Measurements from ENCODE around the gene HOXA3.

HOXA3 gene

DNA sequence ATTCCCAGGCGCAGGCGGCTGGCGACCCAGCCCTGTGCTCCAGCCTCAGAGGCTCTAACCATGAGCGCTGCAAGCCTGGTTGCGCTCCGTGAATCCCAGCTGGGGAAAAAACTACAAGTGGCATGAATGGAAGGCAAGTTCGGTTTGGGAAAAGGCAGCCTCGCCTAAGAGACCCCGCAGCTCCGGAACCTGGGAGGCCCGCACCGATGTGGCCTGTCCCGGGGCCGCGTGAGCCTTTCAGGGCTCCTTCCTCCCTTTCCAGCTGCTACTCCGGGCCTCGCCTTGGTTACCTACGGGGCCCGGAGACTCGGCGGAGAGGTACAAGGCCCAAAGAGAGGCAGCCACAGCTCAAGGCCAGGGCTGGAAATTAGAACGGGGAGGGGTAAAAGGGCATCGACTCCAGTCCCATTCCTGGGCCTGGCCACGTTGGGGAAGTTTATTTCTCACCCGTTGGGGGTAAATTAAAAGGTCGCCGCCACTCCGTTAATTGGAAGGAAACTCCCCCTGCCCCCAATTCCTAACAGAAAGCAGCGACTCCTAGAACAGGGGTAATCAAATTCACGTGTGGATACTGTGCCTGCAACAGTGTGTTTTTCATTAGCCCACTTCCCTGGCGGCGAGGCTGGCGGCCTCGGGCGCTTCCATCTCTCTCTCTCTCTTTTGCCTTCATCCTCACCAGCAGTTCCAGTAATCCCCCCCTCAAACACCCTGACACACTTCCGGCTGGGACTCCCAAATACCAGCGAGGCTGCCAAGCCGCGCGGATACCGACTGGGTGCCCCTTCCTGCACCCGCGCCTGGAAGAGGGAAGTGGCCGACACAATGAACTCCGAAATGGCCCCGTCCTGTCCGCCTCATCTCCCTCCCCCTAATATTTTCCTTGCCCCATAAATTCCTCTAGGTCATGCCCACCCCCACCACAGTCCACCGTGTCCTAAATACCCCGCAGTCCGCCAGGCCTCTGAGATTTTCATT is 14.4 kb upstream of the HOXA3 start:
- peak; percentile 90 for DNase-seq (ENCODE audit: low spot score)

DNA sequence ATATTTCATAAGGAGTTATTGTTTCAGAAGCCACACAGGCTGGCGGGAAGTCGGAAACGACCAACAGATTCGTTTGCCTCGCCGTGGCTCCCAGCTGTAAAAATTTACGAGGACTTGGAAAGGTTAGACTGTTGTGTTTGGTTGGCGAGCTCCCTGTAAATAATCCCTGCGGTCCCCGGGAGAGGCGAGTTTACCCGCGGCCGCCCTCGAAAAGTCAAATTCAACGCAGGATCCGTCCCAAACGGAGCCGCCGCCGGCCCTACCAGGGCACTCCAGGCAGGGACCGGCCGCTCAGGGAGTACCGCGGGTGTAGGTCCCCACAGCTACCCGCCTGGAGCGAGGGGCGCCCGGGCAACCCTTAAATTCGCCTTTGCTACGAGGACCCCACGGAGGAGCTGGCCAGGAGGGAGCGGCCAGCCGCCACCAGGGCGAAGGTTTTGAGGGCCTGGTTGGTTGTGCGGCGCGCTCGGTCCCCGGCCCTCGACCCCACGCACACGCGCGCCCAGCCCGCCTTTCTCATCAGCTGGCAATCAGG is 13.7 kb upstream of the HOXA3 start:
- DNase-seq (ENCODE audit: low spot score): no peak

DNA sequence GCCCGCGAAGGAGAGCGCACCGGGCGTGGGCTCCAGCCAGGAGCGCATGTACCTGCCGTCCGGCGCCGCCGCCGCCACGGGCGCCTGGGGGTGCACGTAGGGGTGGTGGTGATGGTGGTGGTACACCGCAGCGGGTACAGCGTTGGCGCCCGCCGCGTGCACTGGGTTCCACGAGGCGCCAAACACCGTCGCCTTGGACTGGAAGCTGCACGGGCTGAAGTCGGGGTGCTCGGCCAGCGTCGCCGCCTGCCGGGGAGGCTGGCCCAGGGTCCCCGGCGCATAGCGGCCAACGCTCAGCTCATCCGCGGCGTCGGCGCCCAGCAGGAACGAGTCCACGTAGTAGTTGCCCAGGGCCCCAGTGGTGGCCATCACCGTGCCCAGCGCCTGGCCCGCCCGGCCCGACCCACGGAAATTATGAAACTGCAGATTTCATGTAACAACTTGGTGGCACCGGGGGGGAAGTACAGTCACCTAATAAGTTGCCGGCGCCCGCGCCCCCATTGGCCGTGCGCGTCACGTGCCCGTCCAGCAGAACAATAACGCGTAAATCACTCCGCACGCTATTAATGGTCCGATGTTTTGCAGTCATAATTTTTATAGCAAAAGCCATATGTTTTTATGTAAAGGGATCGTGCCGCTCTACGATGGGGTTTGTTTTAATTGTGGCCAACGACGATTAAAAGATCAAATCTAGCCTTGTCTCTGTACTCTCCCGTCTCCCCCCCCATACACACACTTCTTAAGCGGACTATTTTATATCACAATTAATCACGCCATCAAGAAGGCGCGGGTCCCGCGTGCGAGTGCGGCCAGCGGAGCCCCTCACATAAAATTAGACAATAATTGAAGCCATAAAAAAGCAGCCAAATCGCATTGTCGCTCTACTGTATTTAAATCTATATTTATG is 13.0 kb upstream of the HOXA3 start, which contains the start of gene HOXA9:
Gene HOXA9, minus strand, starts transcription at position 449 of the 907 bp plus-strand sequence. Its CDS starts 80 bp downstream, at position 369.
- DNase-seq (ENCODE audit: low spot score): peak; percentile 93

DNA sequence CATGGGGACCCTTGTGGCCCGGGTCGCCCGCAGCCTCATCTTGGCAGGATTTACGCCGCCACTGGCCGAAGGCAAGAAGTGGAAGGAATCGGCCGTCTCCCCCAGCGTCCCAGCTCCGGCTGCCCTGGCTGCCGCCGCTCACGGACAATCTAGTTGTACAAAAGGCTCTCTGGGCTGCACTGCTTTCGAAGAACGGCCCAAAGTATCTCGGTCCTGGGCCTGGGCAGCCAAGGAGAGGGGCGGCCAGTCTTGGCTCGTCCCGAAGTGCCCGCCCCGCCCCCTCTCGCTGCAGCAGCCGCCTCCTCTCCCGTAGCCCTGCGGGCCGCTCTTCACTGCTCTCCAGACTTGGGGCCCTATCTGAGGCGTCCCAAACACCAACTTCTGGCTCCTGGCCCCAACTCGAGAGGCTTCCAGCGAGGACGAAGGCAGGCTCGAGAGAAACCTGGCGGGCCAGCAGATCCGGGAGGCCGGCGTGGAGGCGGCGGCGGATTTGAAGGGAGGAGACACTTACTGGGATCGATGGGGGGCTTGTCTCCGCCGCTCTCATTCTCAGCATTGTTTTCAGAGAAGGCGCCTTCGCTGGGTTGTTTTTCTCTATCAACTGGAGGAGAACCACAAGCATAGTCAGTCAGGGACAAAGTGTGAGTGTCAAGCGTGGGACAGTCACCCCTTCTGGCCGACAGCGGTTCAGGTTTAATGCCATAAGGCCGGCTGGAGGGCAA is 12.1 kb upstream of the HOXA3 start:
- peak; percentile 48 for DNase-seq (ENCODE audit: low spot score)

DNA sequence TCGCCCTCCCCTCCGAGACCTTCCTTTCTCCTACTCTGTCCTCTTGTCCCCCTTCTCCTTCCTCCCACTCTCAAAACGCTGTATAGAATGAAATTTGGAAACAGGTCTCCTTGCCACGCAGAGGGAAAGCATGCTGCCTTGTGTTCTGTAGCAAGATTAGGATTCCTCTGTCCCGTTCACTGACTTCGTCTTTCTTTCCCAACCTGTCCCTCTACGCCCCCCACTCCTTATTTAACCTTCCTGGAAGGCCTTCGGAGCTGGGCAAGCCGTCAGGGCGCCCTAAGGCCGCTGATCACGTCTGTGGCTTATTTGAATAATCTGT is 11.6 kb upstream of the HOXA3 start:
- no peak for DNase-seq (ENCODE audit: low spot score)

DNA sequence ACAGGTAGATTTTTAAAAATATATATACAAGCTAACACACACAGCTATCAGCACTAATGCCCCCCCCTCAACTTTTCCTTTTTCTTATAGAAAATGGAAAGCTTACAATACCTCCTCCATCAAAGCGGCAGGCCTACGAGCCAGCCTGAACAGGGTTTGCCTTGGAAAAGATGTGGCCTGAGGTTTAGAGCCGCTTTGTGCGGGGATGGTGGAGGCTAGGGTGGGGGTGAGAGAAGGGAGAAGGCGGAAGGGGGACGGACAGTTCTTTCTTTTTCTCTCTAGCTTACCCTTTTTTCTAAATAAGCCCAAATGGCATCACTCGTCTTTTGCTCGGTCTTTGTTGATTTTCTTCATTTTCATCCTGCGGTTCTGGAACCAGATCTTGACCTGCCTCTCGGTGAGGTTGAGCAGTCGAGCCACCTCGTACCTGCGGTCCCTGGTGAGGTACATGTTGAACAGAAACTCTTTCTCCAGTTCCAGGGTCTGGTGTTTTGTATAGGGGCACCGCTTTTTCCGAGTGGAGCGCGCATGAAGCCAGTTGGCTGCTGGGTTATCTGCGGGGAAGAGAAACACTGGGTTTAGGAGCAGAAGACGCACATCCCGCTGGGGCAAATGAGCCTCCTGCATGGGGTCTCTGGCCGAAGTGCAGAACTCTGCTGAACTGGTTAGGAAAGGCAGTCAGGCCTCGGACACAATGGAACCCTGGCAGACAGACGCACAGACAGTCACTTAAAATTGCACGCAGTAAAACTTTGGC is 11.1 kb upstream of the HOXA3 start:
- DNase-seq (ENCODE audit: low spot score): no peak

DNA sequence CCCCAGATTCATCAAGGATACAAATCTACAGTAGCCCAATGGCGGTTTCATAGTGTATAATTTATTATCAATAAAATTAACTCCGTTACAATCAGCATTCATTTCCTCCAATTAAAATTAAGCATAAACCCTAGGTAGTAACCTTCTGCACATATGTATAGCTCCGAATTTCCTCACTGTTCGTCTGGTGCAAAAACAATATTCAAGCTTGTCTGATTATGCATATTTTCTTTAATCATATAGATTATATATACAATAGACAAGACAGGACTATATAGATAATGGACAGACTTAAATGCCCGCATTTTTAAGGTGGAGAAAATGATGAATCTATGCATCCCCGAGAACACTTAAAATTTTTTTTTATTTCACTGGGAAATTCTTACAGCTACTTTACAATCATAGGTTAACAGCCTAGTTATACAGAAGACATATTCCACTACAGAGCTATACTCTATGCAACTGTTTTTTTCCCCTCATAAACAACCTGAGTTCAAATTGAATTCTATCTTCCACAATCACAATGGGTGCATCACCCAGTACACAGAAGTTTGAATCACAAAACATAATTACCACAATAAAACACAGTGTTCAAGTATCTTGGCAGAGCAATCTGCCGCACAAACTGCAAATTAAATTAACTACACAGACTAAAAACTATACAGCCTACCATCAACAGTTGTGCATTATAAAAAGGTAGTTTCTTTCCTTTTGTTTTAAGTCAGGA is 10.3 kb upstream of the HOXA3 start:
- DNase-seq (ENCODE audit: low spot score): no peak

DNA sequence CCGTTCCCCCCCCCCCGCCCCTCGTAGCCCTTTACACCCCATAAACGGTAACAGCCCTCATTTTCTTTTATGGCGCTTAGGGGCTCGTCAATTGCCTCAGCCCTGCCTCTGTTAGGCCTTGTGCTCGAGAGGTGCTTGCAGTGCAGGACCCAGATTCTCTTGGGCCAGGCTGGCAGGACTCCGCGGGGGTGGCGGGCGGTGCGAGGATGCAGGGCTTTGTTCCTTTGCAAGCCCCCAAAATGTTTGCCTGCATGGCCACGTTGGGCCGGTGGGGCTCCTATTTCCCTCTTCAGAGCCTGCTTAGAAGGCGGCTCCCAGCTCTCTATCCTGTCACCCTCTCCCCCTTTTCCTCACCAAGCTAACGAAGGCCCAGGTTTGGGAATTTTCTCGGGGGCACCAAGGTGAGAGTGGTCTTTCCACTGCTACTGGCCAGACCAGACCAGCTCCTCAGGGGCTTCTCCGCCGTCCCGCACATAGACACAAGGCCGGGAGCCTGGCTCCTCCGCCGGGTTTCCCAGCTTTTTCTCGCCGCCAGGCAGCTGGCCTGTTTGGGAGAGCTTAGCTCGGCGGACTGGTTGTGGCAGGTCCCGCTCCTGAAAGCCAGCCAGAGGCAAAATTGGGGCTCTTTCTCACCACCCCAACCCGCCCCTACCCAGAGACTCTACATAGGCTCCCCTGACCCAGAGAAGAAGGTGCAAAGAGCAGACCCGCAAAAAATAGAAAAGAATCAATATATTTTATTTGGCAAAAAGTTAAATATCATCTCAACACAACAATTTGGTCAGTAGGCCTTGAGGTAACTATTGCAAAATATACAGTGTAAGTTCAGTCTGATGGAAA is 9.6 kb upstream of the HOXA3 start:
- no peak for DNase-seq (ENCODE audit: low spot score)

DNA sequence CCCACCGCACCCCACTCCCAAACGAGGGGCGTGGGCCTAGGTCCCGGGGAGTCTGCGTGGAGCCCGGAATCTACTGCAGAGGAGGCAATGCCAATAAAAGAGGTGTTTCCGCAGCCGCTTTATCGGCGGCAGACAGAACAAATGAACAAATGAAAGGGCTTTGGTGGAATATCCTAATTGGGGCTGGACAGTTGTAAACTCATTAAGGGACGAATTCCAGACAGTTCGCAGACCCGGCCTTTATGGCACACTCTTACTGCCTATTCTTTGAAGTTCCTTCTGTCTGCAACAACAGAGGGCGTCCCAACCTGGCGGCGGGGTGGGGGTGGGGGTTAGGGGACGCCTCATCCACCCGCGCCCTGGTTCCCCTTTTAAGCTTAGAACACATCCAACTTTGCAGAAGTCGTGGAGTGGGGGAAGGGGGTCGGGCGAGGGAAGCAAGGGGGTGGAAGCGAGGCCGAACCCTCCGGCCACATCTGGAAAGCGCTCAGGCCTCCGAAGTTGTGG is 8.9 kb upstream of the HOXA3 start:
- no peak for DNase-seq (ENCODE audit: low spot score)

DNA sequence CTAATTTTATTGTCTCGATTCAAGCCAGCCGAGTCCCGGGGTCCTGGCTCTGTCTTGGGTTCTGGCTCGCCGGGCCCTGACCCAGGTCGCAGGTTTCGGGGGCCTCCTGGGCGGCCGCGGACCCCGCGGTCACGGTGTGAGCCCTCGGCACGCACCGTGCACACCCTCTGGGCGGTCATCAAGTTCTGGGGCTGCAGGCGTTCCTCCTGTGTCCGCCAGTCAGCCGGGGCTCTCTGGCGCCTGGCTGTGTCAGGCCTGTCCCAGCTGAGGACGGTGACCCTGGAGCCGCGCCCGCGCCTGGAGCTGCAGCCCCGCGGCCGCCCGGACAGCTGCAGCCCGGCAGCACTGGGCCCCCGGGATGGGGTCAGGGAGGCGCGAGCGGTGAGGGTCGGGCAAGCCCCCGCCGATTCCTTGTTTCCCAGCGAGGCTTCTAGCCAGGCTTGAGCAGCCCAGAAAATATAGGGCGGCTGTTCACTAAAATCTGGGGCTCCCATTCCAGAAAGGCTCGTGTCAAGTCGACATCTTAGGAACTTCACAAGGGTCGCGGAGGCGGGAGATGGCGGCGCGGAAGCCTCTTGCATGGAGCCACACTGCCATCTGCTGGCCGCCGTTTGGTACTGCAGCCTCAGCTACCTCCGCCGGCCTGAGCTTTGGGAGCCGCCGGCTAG is 8.3 kb upstream of the HOXA3 start:
- DNase-seq (ENCODE audit: low spot score): peak; percentile 90

DNA sequence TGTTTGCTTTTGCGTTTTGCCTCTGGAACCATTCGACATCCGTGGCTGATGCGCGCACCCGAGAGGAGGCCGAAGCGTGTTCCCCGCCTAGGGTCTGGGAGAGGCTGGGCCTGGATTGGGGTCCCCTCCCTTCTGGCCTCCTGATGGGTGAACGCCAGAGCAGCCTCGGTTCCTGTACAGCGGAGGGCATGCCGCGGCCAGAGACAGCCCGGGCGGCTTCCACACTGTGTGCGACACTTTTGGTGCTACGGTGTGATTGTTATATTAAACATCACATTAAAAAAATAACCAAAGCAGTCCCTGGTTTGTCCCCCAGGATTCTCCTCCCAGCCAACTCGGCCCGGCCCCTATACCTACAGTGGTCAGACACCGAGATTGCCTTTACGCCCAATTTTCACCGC is 7.8 kb upstream of the HOXA3 start:
- peak; percentile 35 for DNase-seq (ENCODE audit: low spot score)

DNA sequence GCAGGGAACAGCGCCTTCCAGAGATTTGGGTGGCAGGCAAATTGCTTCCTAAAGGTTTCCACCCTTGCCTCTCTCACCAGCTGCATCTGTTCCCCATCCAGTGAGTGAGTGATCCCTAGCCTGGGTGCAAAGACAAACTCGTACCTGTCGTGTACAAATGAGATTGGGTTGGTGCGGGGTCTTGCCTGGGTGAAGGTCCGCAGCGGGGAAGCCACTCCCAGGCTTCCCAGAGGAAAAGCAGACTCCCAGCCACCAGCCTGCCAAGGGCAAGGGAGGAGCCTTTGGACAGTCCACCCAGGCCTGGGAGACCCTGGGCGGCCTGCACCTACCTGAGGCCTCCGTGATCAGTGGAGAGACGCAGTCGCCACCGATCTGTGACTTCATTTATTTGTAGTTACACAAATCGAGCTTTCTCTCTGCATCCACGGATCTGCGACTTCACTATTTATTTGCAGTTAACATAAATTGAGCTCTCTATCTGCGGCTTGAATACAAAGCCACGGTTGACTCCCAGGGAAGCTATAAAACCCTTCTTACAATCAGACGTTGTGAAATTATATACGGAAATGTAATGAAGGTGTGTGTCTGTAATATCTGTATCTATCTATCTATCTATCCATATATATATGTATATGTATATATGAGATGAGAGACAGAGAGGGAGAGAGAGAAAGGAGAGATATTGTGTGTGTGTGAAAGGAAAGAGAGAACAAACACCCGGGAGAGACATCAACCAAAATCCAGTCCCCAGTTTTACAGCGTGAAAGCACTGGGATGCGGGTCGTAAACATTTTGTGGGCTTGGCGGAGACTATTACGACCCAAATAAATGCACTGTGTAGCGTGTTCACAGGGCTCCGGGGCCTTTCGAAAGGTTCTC is 7.1 kb upstream of the HOXA3 start:
- peak; percentile 54 for DNase-seq (ENCODE audit: low spot score)

DNA sequence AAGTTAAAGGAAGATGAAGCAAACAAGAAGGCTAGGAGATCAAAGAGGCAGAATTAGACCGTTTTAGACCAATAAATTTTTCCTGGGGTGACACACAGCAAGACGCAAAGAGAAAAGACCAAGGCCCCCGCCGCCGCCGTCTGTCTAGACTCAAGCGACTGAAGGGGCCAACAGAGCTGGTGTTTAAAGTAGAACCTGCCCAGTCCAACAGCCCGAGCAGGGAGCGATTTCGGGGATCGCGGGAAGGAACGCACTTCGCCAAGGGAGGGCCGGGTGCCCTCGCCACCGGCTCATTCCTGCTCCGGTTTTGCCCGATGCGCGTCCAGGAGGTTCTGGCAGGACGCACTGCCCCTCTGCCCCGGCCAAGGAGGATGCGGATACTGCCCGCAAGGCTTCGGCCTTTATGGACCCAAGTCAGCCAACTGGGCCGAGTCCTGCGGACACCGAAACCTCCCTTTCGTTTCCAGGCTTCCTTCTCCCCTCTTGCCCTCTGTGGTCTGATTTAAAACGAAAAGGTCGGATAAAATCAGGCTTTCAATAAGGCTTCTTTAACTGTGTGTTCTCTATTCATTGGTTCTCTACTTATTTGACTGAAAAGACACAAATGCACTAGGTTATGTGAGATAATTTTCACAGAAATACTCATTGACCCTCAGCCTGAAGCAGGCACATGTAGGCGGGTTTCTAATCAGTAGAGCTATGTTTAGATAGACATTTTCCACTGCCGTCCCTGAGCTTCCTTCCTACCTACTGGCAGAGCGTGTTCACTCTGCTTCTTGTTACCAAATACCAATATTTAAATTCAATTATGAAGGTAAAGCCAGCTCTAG is 6.3 kb upstream of the HOXA3 start:
- peak; percentile 34 for DNase-seq (ENCODE audit: low spot score)

DNA sequence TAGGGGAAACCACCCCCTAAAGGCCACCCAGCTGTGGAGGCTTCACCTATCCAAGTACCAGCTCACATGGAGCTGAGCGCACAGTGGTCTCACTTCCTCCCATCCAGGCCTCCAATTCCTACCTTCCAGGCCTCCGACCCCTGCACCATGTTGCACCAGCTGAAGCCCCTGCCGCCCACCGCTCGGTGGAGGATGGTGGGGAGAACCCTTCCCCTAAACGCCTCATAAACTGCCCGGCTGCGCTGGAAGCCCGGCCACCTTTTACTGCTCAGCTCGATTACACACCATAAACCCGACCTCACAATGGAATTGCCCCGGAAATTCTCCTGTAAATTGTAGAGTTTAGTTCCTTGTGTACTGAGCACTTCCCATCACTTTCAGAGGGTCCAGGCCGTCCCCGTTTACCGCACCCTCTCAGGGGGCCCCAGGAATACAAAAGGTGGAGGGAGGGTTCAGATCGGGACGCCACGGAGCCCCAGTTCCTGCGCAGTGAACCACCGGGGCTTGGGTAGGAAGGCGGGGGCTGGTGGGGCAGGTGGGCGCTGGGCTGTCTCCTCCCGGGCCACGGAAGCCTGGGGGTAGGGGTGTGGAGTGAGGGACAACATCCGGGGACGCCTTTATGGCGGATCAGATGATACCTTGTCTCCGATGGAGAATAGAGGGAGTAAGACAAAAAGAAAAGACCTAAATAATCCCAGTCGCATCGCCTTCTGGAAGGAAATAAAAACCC is 5.5 kb upstream of the HOXA3 start:
- DNase-seq (ENCODE audit: low spot score): peak; percentile 43

DNA sequence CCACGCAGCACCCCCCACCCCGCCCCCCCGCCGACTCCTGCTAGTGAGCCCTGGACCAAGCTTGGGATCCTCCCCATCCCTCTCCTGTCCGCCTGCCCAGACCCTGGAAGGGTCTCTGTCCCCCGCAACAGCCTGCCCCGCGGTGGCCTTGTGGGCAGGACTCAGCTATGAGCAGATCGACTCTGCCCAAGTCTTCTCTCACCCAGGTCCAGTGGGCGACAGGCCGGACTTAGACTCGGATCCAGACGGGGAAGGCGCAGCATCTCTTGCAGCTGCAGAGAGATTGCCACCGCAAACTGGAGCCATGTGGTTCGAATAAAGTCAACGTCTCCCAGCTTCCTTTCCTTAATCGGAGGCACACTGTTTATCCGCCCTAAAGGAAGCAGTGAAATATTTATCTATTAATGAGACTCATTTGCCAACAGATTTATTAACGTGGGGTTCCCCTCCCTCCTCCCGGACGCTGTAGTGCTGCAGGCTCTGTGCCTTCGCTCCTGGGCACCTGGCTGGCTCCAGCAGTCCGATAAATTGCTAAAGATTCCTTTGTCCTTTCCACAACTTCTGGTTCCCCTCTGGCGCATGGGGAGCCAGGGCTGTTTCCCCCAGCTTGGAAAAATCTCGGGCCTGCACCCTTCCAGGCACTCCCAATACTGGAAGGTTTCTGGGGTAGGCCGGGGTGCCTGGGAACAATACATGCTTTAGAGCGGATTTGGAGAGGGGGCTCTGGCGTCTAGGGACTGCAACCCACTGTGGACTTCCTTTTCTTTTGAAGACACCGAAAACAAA is 4.7 kb upstream of the HOXA3 start:
- DNase-seq (ENCODE audit: low spot score): peak; percentile 31
